Activated T-cell treated with anti-CD3 and anti-CD28 coated beads for 48 hours (primary cell): Measurements from ENCODE around the gene KIAA1671.

Source experiments
- DNase-seq: peaks from one replicate; pipeline ENCODE4 v3.0.0-alpha.2; 2020; ENCODE audit warnings: low read depth

Gene KIAA1671

GRCh38 chr22:25146307-25146706, 193.8 kb downstream of the KIAA1671 start:
- DNase-seq: no peak

DNA sequence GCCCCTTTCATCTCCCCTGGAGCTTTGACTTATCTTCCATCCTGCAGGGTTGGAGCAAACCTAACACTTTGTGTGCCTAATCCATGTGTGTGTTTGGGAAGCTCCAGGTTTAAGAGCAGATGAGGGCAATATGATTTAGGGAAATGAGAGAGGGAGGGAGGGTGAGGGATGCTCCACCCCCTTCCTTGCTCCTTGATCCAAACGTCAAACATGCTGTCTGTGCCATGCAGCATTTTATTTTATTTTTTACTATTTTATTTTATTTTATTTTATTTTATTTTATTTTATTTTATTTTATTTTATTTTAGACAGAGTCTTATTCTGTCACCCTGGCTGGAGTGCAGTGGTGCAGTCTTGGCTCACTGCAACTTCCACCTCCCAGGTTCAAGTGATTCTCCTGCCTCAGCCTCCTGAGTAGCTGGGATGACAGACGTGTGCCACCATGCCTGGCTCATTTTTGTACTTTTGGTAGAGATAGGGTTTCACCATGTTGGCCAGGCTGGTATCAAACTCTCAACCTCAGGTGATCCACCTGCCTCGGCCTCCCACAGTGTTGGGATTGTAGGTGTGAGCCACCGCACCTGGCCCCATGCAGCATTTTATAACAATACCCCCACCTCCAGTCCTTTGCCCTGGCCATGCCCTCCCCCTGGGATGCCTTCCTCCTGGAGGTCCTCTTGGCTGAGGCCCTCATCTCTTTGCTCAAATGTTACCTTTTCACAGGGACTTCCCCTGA, 194.6 kb downstream of the KIAA1671 start:
- no peak for DNase-seq

DNA sequence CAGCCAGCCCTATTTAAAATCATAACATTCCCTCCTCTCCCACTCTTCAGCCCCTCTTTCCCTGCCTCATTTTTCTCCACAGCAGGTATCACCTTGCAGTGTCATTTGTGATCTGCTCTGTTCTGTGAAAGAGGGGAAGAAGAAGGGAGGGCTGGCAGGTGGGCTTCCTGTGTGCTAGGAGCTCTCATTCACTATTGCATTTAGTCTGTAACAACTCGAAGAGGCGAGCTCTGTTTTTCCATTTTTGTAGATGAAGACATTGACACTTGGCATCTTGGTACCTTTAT, 195.1 kb downstream of the KIAA1671 start:
- DNase-seq: no peak

- no peak for DNase-seq
These were observed 195.7 kb downstream of the KIAA1671 start for GRCh38 chr22:25148149-25148691.

GRCh38 chr22:25149014-25149413, 196.5 kb downstream of the KIAA1671 start:
- no peak for DNase-seq

GRCh38 chr22:25153961-25154666, 201.6 kb downstream of the KIAA1671 start:
- DNase-seq: no peak

GRCh38 chr22:25154667-25154999, 202.1 kb downstream of the KIAA1671 start:
- no peak for DNase-seq

DNA sequence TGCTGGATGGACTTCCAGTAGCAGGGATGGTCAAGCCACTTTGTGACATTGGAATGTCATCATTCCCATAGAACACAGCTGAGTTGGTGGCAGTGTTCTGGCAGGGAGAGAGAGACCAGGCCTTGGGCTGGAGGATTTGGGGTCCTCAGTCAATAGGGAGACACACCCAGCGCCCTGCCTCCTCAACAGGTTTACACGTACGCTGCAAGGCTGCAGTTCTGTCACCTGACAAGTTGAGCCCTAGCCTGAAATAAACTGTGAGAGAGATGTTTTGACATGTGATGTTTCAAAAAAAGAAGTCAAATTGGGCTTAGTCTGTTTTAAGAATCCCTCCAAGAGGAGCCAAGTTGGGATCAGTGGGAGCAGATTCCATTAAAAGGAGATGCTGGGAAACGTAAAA, 204.2 kb downstream of the KIAA1671 start:
- DNase-seq: no peak

DNA sequence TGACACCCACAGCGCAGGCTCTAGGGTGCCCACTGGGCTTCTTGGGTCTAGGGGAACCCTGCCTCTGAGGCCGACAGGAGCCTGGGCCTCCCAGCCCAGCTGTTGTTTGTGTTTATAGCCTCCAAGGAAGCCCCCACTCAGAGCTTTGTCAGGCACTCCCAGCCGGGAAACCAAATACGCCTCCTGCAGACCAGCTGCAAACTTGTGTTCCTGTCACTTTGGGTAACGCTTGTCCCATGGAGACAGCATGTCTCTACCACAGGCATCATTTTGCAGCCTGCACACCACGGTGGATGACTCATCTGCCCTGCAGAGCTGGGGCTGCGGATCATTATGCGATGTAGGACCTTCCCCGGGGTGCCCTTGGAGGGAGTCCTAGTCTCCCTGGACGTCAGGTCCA, 206.5 kb downstream of the KIAA1671 start:
- no peak for DNase-seq

DNA sequence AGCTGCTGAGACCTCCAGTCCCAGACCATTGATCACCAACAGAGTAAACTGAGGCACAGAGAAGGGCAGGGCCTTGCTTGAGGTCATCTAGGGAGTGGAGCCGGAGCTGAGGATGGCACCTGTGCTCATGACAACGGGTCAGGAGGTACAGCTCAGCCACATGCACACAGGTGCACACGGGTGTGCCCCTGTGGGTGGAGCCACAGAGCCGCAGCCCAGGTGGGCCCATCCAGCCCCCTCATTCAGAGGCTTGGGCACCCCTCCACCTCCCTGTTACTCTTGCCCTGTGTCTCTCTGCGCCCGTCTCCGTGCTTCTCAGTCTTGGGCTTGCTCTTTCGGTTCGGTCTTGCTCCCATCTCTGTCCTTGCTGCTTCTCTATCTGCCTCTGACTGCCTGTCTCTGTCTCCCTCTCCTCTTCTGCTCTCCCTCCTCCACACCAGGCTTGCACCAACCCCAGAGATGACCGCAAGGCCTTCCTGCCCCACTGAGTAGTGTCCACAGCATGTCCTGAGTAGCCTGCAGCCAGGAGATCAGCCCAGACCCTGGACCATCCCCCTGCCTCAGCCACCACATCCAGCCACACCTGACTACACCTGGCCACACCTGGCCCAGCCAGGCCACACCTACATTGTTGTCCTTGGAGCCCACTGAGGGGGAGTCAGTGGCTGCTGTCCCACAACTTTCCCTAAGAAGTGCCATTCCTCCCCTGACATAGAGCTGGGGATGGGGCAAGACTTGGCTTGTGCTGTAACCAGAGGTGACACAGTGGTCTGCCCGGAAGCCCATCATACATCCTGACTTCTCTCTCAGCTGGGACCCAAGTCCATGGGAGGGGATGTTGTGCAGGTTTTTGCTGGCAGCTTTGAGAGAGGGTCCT, 207.8 kb downstream of the KIAA1671 start:
- DNase-seq: no peak

GRCh38 chr22:25161017-25161915, 208.8 kb downstream of the KIAA1671 start:
- no peak for DNase-seq

DNA sequence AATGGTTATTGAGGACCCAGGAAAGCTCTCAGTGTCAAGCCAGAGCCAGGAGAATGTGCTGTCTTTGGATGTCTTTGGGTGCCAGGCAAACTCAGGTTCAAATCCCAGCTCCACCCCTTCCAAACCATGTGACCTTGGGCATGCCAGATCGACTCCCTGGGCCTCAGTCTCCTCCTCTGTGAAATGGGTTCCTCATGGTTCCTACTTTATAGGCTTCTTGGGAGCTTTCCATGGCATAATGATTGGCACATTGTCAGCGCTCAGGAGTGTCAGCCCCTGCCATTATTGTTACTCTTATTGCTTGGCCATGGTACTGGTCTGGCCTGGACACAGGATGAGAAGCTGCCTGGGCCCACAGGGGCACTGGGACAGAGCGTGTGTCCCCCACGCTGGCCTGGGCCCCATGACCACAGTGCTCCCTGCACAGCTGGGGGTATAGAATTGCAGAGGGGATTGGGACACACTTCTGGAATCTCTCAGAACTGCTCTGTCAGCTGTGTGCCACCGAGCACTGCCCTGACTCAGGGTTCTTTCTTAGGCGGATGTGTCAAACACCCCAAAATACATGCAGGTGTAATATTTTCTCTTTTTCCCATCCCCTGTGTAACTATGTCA, 209.5 kb downstream of the KIAA1671 start:
- no peak for DNase-seq

- no peak for DNase-seq
These were observed 210.0 kb downstream of the KIAA1671 start for GRCh38 chr22:25162561-25162960.

DNA sequence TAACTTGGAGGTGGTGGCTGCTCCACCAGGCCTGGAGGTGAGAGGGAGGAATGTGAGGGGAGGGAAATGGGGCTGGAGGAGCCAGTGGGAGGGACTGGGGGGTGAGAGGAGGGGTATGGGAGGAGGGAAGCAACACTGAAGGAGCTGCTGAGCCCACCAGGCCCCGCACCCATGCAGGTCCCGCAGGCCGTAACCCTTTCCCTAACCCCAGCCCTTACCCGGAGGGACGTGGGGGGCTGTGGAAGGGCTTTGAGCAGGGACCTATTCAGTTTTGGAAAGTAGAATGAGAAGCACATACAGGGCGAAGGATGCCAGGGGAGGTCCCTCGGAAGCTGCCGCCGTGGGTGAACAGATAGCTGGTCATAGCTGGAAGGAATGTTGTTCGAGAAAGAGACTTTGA, 213.3 kb downstream of the KIAA1671 start:
- DNase-seq: no peak

DNA sequence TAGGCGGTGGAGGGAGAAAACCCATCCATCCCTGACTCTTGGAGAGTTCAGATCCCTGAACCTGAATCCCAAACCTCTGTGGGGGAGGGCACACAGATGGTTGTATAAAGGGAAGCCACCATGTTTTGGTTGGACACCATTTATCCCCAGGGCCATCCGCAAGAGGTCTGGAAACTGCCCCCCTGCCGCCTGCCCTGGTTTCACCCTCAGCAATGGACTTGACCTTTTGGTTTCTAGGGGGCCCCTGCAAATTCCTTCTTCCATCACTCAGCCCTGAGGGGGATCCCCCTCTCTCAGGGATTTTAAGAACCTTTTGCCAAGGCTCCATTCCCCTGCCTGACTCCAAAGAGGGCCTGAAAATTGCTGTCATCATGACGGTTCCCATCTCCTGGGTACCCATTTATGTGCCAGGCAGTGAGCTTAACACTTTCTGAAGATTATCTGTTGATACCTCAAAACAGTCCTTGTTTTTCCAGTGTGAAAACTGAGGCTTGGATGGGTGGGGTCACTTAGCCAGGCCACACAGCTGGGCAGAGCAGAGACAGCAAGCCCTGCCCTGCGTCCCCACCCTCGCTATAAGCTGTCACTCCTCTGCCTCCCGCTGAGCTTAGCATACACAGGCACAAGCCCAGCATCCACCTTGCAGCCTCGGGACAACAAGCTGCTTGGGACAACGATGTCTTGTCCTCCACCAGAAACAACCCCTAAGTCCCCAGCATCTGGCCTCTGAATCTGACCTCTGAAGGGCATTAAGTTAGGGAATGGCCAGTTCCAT, 213.9 kb downstream of the KIAA1671 start:
- DNase-seq: no peak

GRCh38 chr22:25167082-25167481, 214.6 kb downstream of the KIAA1671 start:
- DNase-seq: no peak

GRCh38 chr22:25167834-25168601, 215.5 kb downstream of the KIAA1671 start:
- DNase-seq: no peak

- DNase-seq: no peak
These were observed 216.9 kb downstream of the KIAA1671 start for GRCh38 chr22:25169278-25170031.

GRCh38 chr22:25170426-25170980, 218.0 kb downstream of the KIAA1671 start:
- no peak for DNase-seq
